Upper lobe of left lung (tissue), 6 donors: ENCODE results near the gene GATAD1. TPM values are rescaled to one million over a fixed set of nuclear protein-coding genes. Genes with fewer than 3 reads are reported as not detected.
"Not testable (repeated sequence)": the region's sequence is repeated elsewhere in the genome, so short reads cannot be mapped to it uniquely, and the experiment has no call there.

Experiments
- ATAC-seq, 2 donors: fragments of 200-7000 bp; cut with Tn5 transposase; one replicate each; pipeline ENCODE4 v1.9.1; 2022; ENCODE audit warnings: mild to moderate bottlenecking in 2 of 2, moderate library complexity in 2 of 2; ENCODE audit not compliant: low FRiP score in 2 of 2
- DNase-seq, 2 donors: peaks; one replicate each; pipeline ENCODE4 v3.0.0-alpha.2; 2019 to 2020
- H3K27ac ChIP-seq, 4 donors: fragments of 200-600 bp; sonication (generic); one replicate each; pipeline ENCODE4 v1.5.1; 2016 to 2019
- H3K27me3 ChIP-seq, 4 donors: fragments of 200-600 bp; sonication (generic); one replicate each; pipeline ENCODE4 v1.5.1; 2017 to 2019
- H3K36me3 ChIP-seq, 4 donors: fragments of 200-600 bp; sonication (generic); one replicate each; pipeline ENCODE4 v1.5.1; 2016 to 2019
- H3K4me1 ChIP-seq, 4 donors: fragments of 200-600 bp; sonication (generic); one replicate each; pipeline ENCODE4 v1.5.1; 2018 to 2019
- H3K4me3 ChIP-seq, 4 donors: fragments of 200-600 bp; sonication (generic); one replicate each; pipeline ENCODE4 v1.5.1; 2017 to 2019; ENCODE audit warnings: mild to moderate bottlenecking in 2 of 4, moderate library complexity in 1 of 4
- H3K9me3 ChIP-seq, 4 donors: fragments of 200-600 bp; sonication (generic); one replicate each; pipeline ENCODE4 v1.5.1; 2018 to 2019
- EP300 ChIP-seq, 4 donors: sonication (generic); formaldehyde crosslinking; IDR thresholded peaks; one replicate each; pipeline ENCODE4 v1.5.1; 2017; ENCODE audit warnings: antibody characterized with exemption in 4 of 4, control low read depth in 2 of 4
- POLR2A ChIP-seq, 4 donors: fragments of 450-650 bp; IDR thresholded peaks; one replicate each; pipeline ENCODE4 v1.5.1; 2016 to 2017; ENCODE audit warnings: antibody characterized with exemption in 4 of 4, mild to moderate bottlenecking in 2 of 4
- POLR2AphosphoS5 ChIP-seq, 2 donors: sonication (generic); formaldehyde crosslinking; IDR thresholded peaks; one replicate each; pipeline ENCODE4 v1.5.1; 2017; ENCODE audit warnings: antibody characterized with exemption in 2 of 2
- WGBS, 2 donors: methylation state at CpG; one replicate each; pipeline ENCODE4 v1.1.5; 2017 to 2018; 5-methylcytosine and 5-hydroxymethylcytosine counted together
- total RNA-seq, 6 donors: library from RNA; depleted of rRNA in 4 of 6; stranded (reverse); fragments of >200 nt in 4 of 6; gene quantifications; one replicate each; pipeline versions ENCODE4 v1.1.0 to v1.2.1, GENCODE V29; 2016 to 2021
- TF ChIP-seq, protein P1 (sequence below), 6 experiments: fragments of 450-650 bp in 4 of 6; fragments of 200-600 bp in 2 of 6; sonication (generic) in 2 of 6; IDR thresholded peaks; one replicate each; pipeline ENCODE4 v1.5.1; 2016 to 2019; ENCODE audit warnings: antibody characterized with exemption in 6 of 6
- donor health status: DM: no; HTN: no; CAD: no; lungs with moderate emphysema.
- donor health status: DM: no; HTN: yes; CAD: no; lungs with severe emphysema.

The GATAD1 gene
- total RNA-seq, 6 donors from 2014 or later = 21.4 to 66.6 (median 39.5) TPM

DNA sequence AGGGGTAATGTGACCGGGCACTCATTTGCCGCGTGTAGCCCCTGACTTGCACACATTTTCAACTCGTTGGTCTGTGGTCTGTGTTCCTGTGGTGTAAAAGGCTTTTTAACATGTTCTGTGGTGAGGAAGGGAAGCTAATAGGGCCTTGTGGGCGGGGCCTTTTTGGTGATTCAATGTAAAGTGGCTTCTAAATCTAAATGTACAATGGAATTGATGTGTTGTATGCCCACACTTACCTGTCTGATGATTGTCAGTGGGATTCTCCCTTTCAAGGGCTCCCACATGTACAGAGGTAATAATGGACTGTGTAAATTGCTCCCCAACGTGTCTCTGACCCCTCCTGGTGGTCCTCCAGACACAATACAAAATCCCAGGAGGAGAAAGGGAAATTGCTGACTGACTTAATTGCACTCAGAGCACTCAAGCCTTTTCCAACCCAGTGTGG, 43.1 kb upstream of the GATAD1 start:
- TF ChIP-seq POLR2A (IDR thresholded peaks at IDR 0.05) (no peak), EP300 (IDR thresholded peaks at IDR 0.05) (no peak), POLR2AphosphoS5 (IDR thresholded peaks at IDR 0.05) (no peak)
- TF ChIP-seq, protein P1, sequence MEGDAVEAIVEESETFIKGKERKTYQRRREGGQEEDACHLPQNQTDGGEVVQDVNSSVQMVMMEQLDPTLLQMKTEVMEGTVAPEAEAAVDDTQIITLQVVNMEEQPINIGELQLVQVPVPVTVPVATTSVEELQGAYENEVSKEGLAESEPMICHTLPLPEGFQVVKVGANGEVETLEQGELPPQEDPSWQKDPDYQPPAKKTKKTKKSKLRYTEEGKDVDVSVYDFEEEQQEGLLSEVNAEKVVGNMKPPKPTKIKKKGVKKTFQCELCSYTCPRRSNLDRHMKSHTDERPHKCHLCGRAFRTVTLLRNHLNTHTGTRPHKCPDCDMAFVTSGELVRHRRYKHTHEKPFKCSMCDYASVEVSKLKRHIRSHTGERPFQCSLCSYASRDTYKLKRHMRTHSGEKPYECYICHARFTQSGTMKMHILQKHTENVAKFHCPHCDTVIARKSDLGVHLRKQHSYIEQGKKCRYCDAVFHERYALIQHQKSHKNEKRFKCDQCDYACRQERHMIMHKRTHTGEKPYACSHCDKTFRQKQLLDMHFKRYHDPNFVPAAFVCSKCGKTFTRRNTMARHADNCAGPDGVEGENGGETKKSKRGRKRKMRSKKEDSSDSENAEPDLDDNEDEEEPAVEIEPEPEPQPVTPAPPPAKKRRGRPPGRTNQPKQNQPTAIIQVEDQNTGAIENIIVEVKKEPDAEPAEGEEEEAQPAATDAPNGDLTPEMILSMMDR (IDR thresholded peaks at IDR 0.05) = no peak
- DNase-seq (no peak), ATAC-seq (no peak)
- no peaks in the 10 kb centered on the region for H3K9me3 ChIP-seq
- H3K4me3 ChIP-seq = no peak overlapping the region
- no peak overlapping the region for H3K27ac ChIP-seq
- H3K4me1 ChIP-seq = no peaks in the 10 kb centered on the region
- peaks cover 0 to 15% (median 2%) of the 10 kb centered on the region in 4 donors for H3K36me3 ChIP-seq
- H3K27me3 ChIP-seq = no peaks in the 10 kb centered on the region
- WGBS, 2 donors = 67 to 68% methylated on average over 6 of the region's 6 CpGs

DNA sequence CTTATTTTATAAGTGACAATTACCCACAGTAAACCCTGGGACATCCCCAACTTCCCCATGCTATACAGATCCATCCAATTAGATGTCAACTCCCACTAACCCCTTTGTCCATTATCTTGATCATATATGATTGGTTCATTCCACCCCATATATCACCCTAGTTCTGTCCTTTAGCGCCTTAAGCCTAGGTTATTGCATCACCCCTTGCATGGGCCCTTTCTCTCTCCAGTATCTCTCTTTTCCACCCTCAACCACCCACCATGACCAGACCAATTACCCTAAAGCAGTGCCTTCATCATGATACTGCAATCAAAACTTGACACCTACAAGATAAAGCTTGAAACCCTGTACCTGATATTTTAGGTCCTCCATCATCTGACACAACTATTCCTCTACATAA, 37.9 kb upstream of the GATAD1 start:
- H3K4me3 ChIP-seq = no peak overlapping the region
- H3K36me3 ChIP-seq = no peaks in the 10 kb centered on the region
- 92 to 95% methylated on average over 1 of the region's 1 CpG for WGBS, 2 donors
- no peak for ATAC-seq
- H3K27ac ChIP-seq = no peak overlapping the region
- no peaks in the 10 kb centered on the region for H3K4me1 ChIP-seq
- TF ChIP-seq, protein P1 (IDR thresholded peaks at IDR 0.05) = no peak
- TF ChIP-seq POLR2AphosphoS5 (IDR thresholded peaks at IDR 0.05) (no peak), EP300 (IDR thresholded peaks at IDR 0.05) (no peak), POLR2A (IDR thresholded peaks at IDR 0.05) (no peak)
- H3K27me3 ChIP-seq = no peaks in the 10 kb centered on the region
- no peaks in the 10 kb centered on the region for H3K9me3 ChIP-seq
- DNase-seq = no peak

DNA sequence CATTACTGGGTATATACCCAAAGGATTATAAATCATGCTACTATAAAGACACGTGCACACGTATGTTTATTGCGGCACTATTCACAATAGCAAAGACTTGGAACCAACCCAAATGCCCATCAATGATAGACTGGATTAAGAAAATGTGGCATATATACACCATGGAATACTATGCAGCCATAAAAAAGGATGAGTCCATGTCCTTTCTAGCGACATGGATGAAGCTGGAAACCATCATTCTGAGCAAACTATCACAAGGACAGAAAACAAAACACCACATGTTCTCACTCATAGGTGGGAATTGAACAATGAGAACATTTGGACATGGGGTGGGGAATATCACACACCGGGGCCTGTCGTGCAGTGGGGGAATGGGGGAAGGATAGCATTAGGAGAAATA, 37.1 kb upstream of the GATAD1 start:
- not testable (repeated sequence) for H3K27ac ChIP-seq, H3K9me3 ChIP-seq, H3K4me1 ChIP-seq, DNase-seq, H3K27me3 ChIP-seq, ATAC-seq, H3K4me3 ChIP-seq, H3K36me3 ChIP-seq
- WGBS, 2 donors = 92 to 99% methylated on average over 6 of the region's 6 CpGs

DNA sequence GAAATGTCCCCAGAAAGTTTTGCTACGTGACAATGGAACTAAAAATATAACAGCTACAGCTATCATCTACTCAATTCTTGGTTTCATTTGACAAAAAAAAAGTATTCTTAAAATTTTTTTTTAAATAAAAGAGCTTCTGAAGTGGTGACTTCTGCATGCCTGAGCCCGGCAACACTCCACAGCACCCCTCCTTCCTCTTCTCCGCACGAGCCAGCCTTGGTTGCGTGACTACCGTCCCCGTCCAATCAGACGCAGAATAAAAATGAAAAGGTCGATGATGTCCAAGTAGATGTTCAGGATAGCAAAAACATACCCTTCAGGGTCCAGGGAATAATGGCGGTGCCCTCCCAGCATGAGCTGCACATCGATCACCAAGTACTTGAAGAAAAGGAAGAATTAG, 34.5 kb upstream of the GATAD1 start:
- Histone ChIP-seq H3K36me3 (no peaks in the 10 kb centered on the region), H3K4me1 (no peaks in the 10 kb centered on the region), H3K9me3 (no peaks in the 10 kb centered on the region), H3K4me3 (no peak overlapping the region), H3K27ac (no peak overlapping the region), H3K27me3 (no peaks in the 10 kb centered on the region)
- TF ChIP-seq POLR2AphosphoS5 (IDR thresholded peaks at IDR 0.05) (no peak), POLR2A (IDR thresholded peaks at IDR 0.05) (no peak), EP300 (IDR thresholded peaks at IDR 0.05) (no peak)
- TF ChIP-seq, protein P1 (IDR thresholded peaks at IDR 0.05) = no peak
- DNase-seq = no peak
- ATAC-seq = no peak
- 54 to 61% methylated on average over 11 of the region's 11 CpGs for WGBS, 2 donors

DNA sequence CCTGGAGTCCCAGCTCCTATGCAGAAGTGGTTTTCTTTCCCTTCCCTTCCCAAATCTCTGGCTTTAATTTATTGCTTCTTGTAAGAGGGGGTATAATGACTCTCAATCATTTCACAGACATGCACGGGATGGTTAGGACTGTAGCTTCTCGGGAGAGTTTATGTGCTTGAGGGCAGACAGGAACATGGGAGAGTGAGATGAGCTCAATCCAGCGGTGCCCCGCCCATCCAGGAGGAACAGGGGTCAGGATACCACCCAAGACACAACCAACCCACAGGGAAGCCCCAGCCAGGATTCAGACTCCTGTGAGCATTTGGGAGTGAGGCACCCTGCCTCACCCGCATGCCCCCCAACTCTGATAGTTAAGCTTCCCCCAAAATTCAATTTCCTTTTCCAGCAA, 33.7 kb upstream of the GATAD1 start:
- no peak for DNase-seq
- no peak for TF ChIP-seq EP300 (IDR thresholded peaks at IDR 0.05)
- TF ChIP-seq, protein P1 (IDR thresholded peaks at IDR 0.05) = no peak
- TF ChIP-seq POLR2AphosphoS5 (IDR thresholded peaks at IDR 0.05) = no peak
- no peak for TF ChIP-seq POLR2A (IDR thresholded peaks at IDR 0.05)
- no peaks in the 10 kb centered on the region for H3K27me3 ChIP-seq
- H3K4me3 ChIP-seq = no peak overlapping the region
- no peaks in the 10 kb centered on the region for H3K4me1 ChIP-seq
- no peak overlapping the region for H3K27ac ChIP-seq
- 70 to 73% methylated on average over 5 of the region's 5 CpGs for WGBS, 2 donors
- H3K9me3 ChIP-seq = no peaks in the 10 kb centered on the region
- ATAC-seq = no peak
- H3K36me3 ChIP-seq = no peaks in the 10 kb centered on the region
